Tongue (tissue), 2 donors: ENCODE measurements around the gene AKR1C2. TPM values are rescaled to one million over a fixed set of nuclear protein-coding genes. Genes with fewer than 3 reads are reported as not detected.
A peak's percentile ranks its signal among the peaks of the same experiment; 100 is the strongest.
"Not testable (repeated sequence)": the region's sequence is repeated elsewhere in the genome, so short reads cannot be mapped to it uniquely, and the experiment has no call there.

Experiments used
- DNase-seq: peaks from one replicate; pipeline ENCODE4 v3.0.0-alpha.2; 2015
- total RNA-seq: library from RNA; depleted of rRNA; stranded (reverse); fragments of >200 nt; gene quantifications from one replicate; pipeline ENCODE4 v1.2.3, GENCODE V29; 2014

AKR1C2 gene
- total RNA-seq, 1 donor from 2014 or later: 2.8 TPM

DNA sequence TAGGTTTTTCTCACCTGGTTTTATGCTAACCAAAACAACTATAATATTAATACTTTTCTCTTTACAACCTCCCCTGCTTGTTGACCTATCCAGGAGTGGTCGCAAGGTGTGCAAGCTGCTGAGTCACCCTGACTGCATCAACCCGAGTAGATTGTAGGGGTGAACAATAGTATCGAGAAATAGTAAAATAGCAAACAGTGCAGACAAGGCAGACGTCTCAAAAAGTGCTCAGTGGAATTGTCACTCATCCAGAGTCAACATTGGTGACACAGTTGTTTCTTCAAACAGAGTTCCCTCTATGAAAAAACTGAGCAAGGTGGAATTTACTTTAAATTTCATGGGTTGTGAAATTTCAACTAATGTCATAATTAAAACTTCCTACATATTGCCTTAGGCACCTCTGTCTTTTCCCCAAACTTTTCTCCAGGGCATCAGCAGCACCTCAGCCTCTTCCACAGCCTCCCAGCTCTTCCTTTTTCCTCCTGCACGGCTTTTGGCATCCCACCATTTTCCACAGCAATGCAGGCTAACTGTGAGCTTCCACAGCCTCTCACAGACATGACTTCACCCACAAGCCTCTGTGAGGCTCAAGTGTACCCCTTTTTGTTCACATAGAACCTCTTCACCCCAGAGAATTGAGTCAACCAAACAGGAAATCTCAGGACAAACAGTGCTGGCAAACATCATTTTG lies 46.6 kb downstream of the AKR1C2 start:
- DNase-seq: not testable (repeated sequence)

DNA sequence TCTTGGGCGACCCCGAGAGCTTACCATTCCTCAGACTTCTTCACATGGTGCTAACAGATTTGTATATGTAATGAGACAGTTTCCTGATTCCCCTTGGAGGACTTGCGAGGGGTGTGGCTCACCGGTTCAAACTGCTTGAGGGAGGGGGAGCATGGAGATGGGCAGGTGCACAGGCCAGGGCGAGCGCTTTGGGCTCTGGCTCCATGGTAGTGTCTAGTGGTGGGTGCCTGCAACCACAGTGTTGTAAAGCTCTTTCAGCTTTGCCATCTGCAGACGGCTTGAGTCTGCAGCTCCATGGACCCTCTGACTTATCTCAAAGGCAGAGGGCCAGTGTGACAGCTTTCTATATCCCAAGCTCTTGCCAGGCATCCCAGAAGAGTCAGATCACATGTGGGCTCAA lies 47.6 kb downstream of the AKR1C2 start:
- not testable (repeated sequence) for DNase-seq

DNA sequence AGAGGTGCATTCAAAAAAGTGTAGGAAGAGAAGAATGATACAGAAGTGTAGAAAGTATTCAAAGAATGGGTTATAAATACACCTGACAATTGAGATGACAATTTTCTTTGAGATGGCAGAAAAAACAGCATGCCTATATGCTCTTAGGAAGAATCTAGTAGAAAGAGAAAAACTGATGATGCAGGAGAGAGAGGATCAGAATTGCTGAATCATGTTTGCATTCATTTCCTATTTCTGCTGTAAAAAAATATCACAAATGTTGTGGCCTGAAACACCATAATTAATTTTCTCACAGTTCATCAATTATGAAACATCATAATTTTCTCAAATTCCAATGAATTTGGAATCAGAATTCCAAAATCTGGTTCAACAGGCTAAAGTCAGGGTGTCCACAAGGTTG lies 50.3 kb downstream of the AKR1C2 start:
- DNase-seq: no peak

DNA sequence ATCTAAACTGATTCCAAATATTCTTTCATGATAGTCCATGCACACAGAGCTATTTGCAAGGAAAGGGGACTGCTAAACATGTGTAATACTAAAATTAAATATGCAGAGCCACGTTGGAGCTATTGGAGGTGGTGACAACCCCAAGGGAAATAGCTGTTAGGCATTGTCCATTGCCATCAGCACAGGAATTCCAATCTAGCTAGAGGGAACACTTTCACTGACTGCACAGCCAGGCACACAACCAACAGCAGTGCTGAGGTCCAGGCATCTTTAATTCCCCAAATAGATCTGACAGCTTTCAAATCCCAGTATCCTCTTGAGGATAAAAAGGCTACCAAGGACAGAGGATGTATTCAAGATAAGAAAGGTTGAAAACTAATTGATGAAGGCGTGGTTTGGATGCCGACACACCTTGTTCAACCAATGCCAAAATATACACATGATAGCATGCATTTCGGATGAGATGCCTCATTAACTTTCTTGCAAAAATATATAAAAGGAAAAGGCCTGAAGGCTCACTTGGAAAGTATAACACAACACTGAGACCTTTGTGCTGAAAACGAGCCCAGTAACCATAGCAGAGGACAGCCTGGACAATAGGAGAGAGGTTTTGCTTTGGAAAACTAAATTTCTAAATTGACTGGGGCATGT lies 52.0 kb downstream of the AKR1C2 start:
- DNase-seq: not testable (repeated sequence)

DNA sequence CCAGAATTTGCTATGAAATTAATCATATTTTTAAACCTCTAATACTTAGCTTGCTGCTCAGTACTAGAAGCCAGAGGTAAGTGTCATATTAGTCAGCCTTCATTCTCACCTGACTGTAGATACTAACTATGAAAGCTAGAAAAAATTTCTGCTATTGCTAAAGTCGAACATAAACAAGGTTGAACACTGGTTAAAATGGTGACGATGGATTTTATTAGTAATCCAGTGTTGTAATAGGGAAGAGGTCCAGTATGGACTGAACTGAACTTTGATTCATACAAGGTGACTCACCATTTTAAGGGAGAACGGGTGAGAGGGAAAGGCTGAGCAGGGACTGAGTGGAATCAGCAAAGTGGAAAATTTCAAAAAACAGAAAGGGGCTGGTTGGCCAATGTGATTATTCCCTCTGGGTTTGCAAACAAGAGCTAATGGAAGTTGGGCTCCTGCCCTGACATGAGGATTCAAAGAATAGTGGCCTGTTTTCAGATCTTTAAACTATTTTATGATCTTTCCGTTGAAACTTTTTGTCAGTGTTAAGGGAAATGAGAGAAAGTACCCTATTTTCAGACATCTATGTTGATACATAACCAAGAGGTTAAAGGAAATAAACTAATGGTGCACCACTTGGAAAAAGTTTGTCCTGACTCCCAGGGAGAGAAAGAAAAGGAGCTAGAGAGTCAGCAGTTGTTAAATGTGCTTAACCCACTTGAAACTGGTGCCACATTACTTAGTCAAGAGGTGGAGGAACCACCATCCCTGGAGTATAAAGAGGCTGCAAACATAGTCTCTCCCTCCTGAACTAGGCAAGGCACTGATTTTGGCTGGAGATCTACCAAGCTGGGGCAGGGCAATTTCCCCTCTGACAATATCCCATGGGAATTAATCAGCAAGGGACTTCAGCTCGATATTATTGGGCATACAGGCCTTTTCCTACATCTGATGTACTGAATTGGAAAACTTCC lies 55.7 kb downstream of the AKR1C2 start:
- DNase-seq: no peak

DNA sequence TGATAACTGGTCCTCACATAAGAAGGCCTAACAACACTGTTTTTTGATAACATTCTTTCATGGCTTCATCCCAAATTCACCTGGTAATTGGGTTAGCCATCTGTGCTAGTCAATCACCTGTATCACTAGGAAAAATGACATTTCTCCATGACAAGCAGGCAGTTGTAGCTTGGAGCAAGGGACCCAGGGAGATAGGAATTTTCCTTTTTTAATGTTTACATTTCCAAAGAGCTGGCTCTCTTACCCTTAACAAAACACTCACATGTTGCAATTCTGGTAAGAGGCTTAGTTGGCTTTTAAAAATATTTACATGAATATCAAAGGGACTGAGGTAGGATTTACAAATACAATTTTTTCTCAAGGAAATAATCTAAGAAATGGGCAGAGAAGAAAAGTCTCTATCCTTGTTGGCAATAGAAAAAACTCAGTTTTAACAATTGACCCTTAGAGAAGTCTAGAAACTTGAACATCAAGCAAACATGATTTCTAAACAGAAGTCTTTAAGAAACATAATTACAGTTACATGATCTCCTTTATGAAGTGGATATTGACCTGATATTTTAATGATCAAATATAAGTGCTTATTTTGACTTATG lies 56.5 kb downstream of the AKR1C2 start:
- DNase-seq: no peak

DNA sequence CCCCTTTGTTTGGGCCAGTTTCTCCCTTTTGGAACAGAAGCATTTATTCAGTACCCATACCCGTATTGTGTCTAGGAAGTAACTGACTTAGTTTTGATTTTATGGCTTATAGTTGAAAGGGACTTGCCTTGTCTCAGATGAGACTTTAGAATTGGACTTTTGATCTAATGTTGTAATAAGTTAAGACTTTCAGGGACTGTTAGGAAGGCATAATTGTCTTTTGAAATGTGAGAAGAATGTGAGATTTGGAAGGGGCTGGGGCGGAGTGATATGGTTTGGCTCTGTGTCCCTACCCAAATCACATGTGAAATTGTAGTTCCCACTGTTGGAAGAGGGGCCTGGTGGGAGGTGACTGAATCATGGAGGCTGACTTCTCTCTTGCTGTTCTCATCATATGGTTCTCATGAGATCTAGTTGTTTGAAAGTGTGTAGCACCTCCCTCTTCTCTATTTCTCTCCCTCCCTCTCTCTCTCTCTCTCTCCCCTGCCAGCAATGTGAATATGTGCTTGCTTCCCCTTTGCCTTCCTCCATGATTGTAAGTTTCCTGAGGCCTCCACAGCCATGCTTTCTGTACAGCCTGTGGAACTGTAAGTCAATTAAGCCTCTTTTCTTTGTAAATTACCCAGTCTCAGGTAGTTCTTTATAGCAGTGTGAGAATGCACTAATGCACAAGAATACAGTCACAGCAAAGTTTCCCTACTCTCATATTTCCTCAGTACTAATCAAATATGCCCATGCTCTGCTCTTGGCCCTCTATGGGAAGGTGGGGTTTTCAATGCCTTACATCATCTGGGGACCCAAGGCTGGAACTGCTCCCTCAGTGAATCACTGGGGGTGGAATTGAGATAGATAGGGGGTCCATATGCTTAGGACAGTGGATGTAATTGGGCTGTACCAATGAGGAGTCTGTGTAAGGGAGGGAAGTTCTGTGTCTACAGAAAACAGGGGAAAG lies 57.6 kb downstream of the AKR1C2 start:
- DNase-seq: no peak

DNA sequence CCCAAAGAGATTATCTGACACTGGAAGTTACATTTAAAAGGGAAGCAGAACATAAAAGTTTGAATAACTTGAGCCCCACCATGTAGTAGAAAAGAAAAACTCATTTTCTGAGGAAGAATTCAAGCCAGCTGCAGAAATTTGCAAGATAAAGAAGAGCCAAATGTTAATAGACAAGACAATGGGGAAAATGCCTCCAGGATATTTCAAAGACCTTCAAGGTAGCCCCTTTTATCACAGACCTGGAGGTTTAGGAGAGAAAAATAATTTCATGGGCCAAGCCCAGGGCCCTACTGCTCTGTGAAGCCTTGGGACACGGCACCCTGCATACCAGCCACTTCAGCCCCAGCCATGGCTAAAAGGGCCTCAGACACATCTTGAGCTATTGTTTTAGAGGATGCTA lies 58.8 kb downstream of the AKR1C2 start:
- DNase-seq: no peak

DNA sequence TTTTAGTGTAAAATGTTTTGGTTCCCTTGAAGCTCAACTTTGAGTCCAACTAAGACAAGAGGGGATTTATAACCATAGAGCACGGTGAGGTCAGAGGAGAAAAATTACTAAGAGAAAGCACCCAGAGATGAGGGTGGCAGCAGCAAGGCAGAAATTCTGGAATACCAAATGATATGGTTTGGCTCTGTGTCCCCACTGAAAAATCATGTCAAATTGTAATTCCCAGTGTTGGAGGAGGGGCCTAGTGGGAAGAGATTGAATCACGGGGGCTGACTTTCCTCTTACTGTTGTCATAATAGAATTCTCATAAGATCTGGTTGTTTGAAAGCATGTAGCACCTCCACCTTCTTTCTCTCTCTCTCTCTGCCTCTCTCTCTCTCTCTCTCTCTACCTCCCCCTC lies 59.8 kb downstream of the AKR1C2 start:
- peak; percentile 62 for DNase-seq

DNA sequence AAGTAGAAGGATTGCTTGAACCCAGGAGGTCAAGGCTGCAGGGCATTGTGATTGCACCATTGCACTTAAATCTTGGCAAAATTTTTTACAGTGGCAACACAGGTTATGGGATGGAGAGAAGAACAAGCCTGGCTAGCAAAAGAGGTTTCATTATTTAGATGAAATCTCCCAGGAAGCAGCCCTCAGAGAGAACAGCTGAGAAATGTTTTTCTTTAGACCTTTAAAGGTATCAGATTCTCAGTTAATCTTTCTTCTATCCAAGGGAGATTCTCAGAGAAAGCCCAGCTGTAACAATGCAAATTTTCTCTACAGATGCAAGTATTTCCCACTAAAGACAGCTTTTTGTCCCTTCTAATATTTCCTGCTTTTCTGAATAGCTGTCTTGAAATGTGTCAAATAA lies 60.2 kb downstream of the AKR1C2 start:
- peak; percentile 48 for DNase-seq

DNA sequence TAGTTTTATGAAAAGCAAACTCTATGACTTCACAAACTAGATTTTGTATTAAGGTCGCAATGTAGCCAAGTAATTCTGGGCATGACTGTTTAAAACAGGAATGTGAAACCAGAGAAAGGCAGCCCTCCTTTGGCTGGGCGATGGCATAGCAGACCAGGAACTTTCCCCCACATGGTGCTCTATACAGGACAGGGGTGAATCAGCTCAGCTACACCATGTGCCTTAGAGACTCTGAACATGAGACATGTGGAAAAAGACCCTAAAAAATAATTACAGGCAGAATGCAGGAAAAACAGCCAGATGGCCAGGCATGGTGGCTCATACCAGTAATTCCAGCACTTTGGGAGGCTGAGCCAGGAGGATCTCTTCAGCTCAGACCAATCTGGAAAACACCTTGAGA lies 60.7 kb downstream of the AKR1C2 start:
- DNase-seq: peak; percentile 66

DNA sequence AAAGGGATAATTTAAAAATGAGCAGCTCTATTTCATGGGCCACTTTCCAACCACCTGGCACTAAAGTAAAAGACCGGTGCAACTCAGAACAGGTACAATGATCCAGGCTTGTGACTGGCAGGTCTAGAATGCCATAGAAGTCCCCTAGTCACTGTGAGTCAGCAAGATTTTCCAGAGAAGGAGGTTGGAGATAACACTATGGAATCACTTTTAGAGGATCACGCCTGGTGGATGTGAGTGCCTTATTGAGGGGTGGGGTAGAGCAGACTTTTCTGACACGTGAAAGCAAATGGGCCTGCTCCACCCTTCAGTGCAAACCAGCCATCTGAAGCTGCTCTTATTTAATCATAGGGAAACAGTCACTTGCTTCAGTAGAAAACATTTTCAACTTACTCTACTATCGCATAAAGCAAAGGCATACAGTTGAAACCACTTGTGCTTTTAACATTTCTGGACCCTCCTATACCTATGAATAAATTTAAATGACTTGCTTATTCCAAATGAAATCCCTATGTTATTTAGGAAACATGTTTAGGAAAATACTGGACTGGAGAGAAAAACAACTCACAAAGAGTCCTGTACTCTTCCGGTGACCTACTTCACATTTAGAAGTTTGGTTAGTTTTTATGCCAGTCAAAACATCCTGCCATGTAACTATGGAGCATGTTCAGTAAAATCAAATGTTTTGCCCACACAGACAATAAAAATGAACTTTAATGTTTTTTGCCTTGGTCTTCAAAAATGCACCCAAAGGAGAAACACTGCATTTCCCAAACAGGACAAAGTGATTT lies 61.9 kb downstream of the AKR1C2 start:
- peak; percentile 17 for DNase-seq

DNA sequence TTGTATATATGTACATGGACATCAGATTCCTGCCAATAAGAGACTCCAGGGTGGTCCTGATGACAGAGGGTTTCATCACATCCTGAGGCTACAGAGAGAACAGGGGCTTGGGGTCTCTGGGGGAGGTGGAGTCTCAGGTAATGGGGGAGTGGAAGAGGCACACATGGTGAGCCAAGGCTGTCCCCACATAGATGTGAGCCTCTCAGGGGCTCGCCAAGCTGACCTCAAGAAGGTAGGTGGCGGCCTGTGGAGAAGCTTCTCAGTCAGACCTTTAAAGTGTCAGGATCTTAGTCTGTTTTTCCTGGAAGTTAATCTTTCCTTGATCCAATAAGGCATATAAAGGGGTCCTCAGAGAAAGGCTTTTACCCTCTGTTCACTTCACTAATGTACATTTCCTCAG lies 62.7 kb downstream of the AKR1C2 start:
- DNase-seq: not testable (repeated sequence)

DNA sequence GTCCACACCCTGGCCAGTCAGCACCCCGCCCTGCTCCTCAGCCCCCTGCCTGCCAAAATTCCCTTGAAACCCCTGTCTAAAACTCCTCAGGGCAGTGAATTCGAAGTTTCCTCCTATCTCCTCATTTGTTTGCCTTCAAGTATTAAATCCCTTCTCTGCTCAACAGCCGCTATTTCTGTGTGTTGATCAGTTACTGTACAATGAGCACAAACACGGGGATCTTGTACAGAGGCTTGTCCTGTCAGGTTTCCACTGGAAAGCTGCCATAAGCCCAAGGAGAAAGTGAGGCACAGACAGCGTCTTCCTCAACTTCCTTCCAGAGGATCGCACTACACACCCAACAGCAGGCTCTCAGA lies 63.6 kb downstream of the AKR1C2 start:
- DNase-seq: not testable (repeated sequence)

DNA sequence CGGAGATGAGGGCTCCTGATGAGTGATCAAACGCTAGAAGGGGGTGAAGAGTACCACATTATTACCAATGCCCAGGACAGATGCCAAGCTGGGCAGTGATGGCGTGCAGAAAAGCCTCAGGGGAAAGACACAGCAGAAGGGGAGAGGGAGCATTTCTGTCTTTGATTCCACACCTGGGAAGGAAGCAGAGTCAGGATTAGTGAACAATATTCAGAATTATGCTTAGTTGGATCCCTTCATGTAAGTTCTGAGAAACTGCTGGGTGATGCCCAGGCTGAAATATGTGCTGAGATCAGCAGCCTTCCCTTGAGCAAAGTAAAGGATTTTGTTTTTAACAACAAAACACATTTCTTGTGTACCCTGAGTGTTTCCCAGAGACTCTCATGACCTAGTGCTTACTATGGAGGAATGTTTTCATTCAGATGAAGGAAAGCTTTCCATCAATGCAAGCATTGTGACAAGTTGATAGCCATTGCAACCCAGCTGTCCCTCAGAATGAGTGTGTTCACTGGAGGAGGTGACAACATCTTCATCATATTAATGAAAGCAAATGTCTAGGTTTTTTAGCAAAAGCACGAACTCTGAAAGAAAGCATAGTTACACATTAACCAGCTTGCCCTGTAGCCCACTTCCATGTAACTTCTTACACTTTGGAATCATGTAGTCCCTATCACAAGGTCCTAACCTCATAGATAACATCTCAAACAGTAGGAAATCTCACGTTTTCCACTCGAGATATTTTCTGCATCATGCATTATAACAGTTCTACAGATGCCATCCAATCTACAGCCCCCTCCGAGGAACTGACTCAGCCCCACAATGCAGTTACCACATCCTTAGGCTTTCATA lies 64.2 kb downstream of the AKR1C2 start:
- no peak for DNase-seq
